GM13976 (cell line): ENCODE results near the gene MED31.

Experiments used
- DNase-seq: peaks from one replicate; pipeline ENCODE4 v3.0.0; 2012; ENCODE audit warnings: low spot score
- CTCF ChIP-seq: IDR thresholded peaks from 2 replicates; pipeline ENCODE4 v1.5.1; 2012; ENCODE audit warnings: borderline replicate concordance, mild to moderate bottlenecking; ENCODE audit not compliant: insufficient read depth; ENCODE audit errors: extremely low read depth, missing control alignments, control extremely low read depth
- in situ Hi-C: fragments of 300-500 bp; cut with MboI; formaldehyde crosslinking; loops from one replicate; pipeline ENCODE4 v1.12.0; 2022; ENCODE audit warnings: low sequenced_read_pairs, mixed read lengths, inconsistent platforms; ENCODE audit not compliant: unreplicated experiment

Gene MED31

DNA sequence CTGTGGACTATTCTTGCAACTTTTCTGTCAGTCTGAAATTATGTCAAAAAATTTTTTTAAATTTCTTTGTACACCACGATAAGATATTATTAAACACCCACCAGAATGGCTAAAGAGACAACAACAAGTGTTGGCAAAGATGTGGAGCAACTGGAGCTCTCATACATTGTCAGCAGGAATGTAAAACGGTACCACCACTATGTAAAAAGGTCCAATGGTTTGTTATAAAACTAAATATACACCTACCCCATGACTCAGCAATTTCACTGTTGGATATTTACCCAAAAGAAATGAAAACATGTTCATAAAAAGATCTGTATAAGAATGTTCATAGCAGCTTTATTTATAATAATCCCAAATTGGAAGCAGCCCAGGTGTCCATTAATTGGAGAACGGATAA is 18.1 kb downstream of the MED31 start:
- in situ Hi-C loops = no loop called here
- DNase-seq = no peak
- no peak for TF ChIP-seq CTCF

GRCh38 chr17:6632530-6632929 is 18.9 kb downstream of the MED31 start:
- no peak for TF ChIP-seq CTCF

GRCh38 chr17:6630390-6630789 is 21.0 kb downstream of the MED31 start:
- no peak for DNase-seq
- in situ Hi-C loops = no loop called here
- TF ChIP-seq CTCF = no peak

More at GRCh38 chr17:6632530-6632929, 18.9 kb downstream of the MED31 start:
- in situ Hi-C loops = no loop called here
- DNase-seq = no peak

- in situ Hi-C loops = no loop called here
- no peak for TF ChIP-seq CTCF
- DNase-seq = no peak
Measured at GRCh38 chr17:6627019-6627418, 24.4 kb downstream of the MED31 start.

DNA sequence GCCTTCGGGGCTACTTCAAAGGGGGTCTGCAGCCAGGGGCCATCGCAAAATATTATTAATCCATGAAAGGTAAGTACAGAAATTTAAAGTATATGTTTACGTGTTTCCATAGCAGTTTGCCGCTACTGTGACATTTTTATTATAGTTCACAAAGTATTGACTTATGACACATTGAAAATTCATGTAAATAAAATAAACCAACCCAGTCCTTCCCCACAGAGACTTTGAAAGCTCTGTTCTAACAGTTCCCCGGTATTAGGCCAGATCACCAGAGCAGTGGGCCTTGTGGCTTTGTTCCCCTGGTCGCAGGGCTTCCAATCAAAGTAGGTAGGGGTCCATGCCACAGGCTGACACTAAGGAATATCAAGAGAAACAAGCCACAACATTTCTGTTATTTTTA is 24.8 kb downstream of the MED31 start:
- no peak for DNase-seq
- in situ Hi-C loops = no loop called here
- TF ChIP-seq CTCF = no peak

DNA sequence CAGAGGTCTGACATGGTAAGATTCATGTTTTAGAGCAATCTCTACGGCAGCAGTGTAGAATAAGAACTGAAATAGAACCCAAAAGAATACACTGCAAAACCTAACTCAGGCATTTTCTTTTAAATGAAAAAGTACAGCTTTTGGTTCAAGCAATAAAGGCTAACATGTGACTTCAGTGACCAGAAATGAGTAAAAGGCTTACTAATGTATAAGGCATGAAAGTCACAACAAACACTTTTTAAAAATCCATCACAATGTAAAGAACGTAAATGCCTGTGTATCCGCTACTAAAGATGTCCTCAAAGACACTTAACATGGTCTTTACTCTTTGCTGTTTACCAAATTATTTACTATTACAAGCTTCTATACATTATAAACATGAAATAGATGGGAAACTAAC is 27.5 kb downstream of the MED31 start:
- DNase-seq = no peak
- in situ Hi-C loops = no loop called here
- no peak for TF ChIP-seq CTCF

GRCh38 chr17:6611231-6611630 is 40.2 kb downstream of the MED31 start:
- no peak for DNase-seq
- TF ChIP-seq CTCF = no peak
- in situ Hi-C loops = no loop called here
